ENCODE measurements around the gene CSF3.

CSF3 gene

DNA sequence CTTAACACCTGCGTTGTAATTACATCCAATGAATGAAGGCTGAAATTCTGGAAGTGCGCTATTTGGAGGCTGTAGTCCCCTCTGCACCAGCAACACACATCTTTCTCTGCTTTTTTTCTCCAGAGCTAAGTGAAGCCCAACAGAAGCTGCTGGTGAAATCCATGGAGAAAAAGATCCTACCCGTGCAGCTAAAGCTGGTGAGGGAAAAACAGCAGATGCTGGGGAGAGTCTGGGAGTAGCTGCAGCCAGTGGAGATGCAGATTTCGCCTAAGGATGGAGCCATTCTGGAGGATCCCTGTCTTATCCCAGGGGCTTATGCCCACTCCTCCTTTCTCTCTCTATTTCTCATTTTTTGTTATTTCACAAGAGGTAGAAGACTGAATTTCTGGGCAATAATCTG is 39.4 kb upstream of the CSF3 start:
- Histone ChIP-seq H3K36me3 (ENCODE audit: control insufficient read depth in 5 of 5, insufficient read depth in 5 of 5, low read length in 5 of 5) (no peaks in the 10 kb centered on the region), H3K4me3 (ENCODE audit: low read depth in 1 of 5, low read length in 5 of 5) (no peak overlapping the region), H3K9me3 (ENCODE audit: control insufficient read depth in 5 of 5, low read length in 5 of 5) (no peaks in the 10 kb centered on the region), H3K27ac (ENCODE audit: low read depth, low read length) (no peak overlapping the region), H3K4me1 (ENCODE audit: control insufficient read depth in 5 of 5, insufficient read depth in 5 of 5, low read length in 5 of 5) (peaks cover 0 to 20% (median 8%) of the 10 kb centered on the region in 5 donors), H3K27me3 (ENCODE audit: control insufficient read depth in 5 of 5, insufficient read depth in 4 of 5, low read length in 5 of 5) (peaks cover 0 to 15% (median 6%) of the 10 kb centered on the region in 5 donors), H3K9ac (ENCODE audit: low read length in 5 of 5) (no peak overlapping the region)

DNA sequence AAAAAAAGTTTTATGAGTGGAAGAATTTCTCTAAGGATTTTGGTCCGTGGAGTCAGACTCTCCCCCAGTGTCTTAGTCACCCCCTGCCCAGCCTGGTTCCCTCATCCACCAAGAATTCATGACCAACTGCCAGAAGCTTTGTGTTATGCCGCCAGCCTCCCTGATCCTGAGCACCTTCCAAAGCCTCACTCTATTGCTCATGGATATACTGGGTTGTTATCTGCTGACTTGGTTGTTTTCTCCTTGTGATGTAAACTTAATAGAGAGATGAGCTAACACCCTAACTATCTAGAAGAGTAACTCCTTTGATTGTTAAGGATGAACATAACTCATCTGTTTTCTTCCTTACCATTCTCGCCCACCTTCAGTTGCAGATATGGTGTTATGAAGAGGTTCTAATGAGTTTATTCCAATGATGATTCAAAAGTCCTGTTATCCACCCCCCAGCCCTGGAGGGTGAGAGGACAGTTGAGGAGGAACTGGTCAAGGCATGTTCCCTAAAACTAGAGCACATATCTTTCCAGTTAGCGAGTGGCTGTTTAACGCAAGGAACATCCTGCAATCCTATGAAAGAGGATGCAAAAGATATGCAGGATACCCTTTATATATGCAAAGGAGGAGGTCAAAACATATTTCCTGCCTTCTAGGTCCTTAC is 36.1 kb upstream of the CSF3 start:
- Histone ChIP-seq H3K9me3 (ENCODE audit: control insufficient read depth in 5 of 5, low read length in 5 of 5) (no peaks in the 10 kb centered on the region), H3K27me3 (ENCODE audit: control insufficient read depth in 5 of 5, insufficient read depth in 4 of 5, low read length in 5 of 5) (peaks cover 0 to 7% (median 4%) of the 10 kb centered on the region in 5 donors), H3K27ac (ENCODE audit: low read depth, low read length) (no peak overlapping the region), H3K4me1 (ENCODE audit: control insufficient read depth in 5 of 5, insufficient read depth in 5 of 5, low read length in 5 of 5) (peaks cover 3 to 35% (median 26%) of the 10 kb centered on the region in 5 donors), H3K4me3 (ENCODE audit: low read depth in 1 of 5, low read length in 5 of 5) (peak overlapping the region in 2 of 5 donors; percentile 87), H3K36me3 (ENCODE audit: control insufficient read depth in 5 of 5, insufficient read depth in 5 of 5, low read length in 5 of 5) (peaks cover 0 to 4% (median 3%) of the 10 kb centered on the region in 5 donors), H3K9ac (ENCODE audit: low read length in 5 of 5) (no peak overlapping the region)

DNA sequence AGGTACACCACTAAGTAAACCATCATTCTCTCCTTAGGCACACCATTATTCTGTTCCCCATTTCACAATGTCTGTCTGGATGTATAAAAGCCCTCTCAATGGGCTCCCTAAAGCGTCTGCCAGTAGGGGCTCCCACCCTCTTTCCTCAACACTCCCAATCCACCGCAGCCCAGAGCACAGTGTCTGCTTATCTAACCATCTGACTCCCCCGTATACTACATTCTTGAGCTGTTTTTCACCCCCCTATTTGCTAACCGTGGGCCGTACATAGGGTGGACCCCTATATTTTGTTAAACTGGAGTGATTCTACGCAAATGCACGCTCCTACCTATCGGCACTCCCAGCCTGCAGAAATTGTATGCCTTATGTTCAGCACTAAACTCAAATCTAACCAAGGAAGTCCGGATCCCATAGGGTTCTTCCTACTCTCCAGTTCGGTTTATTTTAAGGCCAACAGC is 35.3 kb upstream of the CSF3 start:
- Histone ChIP-seq H3K9ac (ENCODE audit: low read length in 5 of 5) (peak overlapping the region; percentile 40 to 77 (median 71)), H3K4me1 (ENCODE audit: control insufficient read depth in 5 of 5, insufficient read depth in 5 of 5, low read length in 5 of 5) (peaks cover 3 to 35% (median 26%) of the 10 kb centered on the region in 5 donors), H3K36me3 (ENCODE audit: control insufficient read depth in 5 of 5, insufficient read depth in 5 of 5, low read length in 5 of 5) (peaks cover 0 to 12% (median 11%) of the 10 kb centered on the region in 5 donors), H3K27ac (ENCODE audit: low read depth, low read length) (peak overlapping the region; percentile 90), H3K4me3 (ENCODE audit: low read depth in 1 of 5, low read length in 5 of 5) (peak overlapping the region; percentile 71 to 98 (median 87)), H3K9me3 (ENCODE audit: control insufficient read depth in 5 of 5, low read length in 5 of 5) (no peaks in the 10 kb centered on the region), H3K27me3 (ENCODE audit: control insufficient read depth in 5 of 5, insufficient read depth in 4 of 5, low read length in 5 of 5) (peaks cover 0 to 4% (median 0%) of the 10 kb centered on the region in 5 donors)

DNA sequence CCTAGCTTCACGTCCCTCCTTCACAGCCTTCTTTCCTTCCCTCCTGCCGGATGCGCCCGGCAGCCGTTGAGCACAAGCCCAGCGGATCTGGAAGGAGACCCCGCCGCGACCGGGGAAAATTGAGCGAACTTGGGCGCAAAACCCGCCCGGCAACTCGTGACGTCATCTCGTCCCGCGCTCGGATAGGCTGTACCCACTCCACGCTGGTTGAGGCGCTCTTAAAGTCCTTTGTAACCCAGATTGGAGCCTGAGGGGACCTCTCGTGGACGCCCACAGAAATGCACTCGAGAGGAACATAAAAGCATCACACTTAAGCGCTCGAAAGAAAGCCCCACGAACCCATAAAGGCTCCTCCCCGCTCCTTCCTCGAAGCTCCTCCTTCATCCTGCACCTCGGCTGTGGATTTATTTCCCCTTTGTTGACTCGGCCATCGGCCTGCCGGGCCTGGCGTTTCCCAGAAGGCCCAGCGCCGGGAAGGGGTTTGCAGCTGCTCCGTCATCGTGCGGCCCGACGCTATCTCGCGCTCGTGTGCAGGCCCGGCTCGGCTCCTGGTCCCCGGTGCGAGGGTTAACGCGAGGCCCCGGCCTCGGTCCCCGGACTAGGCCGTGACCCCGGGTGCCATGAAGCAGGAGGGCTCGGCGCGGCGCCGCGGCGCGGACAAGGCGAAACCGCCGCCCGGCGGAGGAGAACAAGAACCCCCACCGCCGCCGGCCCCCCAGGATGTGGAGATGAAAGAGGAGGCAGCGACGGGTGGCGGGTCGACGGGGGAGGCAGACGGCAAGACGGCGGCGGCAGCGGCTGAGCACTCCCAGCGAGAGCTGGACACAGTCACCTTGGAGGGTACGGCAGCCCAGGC is 34.7 kb upstream of the CSF3 start, which contains the start of gene PSMD3:
Gene PSMD3 (plus strand): TSS at position 457 of the 856 bp plus-strand sequence. CDS start 164 bp downstream, at position 621.
- Histone ChIP-seq H3K9me3 (ENCODE audit: control insufficient read depth in 5 of 5, low read length in 5 of 5) (no peaks in the 10 kb centered on the region), H3K27me3 (ENCODE audit: control insufficient read depth in 5 of 5, insufficient read depth in 4 of 5, low read length in 5 of 5) (peaks cover 0 to 3% (median 0%) of the 10 kb centered on the region in 5 donors), H3K9ac (ENCODE audit: low read length in 5 of 5) (peak within 1 kb of the TSS; percentile 64 to 100 (median 100)), H3K4me3 (ENCODE audit: low read depth in 1 of 5, low read length in 5 of 5) (peak within 1 kb of the TSS; percentile 92 to 98 (median 97)), H3K36me3 (ENCODE audit: control insufficient read depth in 5 of 5, insufficient read depth in 5 of 5, low read length in 5 of 5) (peaks cover 1 to 19% (median 17%) of the 10 kb centered on the region in 5 donors), H3K4me1 (ENCODE audit: control insufficient read depth in 5 of 5, insufficient read depth in 5 of 5, low read length in 5 of 5) (peaks cover 3 to 35% (median 26%) of the 10 kb centered on the region in 5 donors), H3K27ac (ENCODE audit: low read depth, low read length) (peak within 1 kb of the TSS; percentile 90)

DNA sequence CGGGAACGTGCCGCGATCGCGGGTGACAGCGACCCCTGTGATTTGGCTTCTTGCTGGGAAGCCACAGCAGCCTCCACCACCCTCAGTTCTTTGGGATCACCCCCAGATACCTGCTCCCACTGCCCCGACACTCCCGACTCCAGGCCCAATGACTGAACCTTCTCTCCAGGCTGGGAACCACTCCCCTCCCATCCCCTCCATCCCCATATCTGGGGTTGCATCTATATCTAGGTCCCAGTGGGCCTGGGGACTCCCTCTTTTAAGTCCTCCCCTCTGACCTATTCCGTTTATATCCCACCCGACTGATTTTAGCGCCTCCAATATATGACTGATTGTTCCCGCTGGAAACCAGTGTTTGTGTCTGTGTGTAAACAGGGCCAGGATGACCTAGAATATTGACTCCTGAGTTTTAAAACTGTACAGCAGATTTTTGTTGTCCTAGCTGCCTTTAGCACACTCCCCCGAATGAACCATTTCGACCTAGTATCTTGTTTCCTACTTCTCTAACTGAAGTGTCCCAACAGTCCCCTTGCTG is 34.0 kb upstream of the CSF3 start:
- H3K27me3 ChIP-seq (ENCODE audit: control insufficient read depth in 5 of 5, insufficient read depth in 4 of 5, low read length in 5 of 5): peaks cover 0 to 2% (median 0%) of the 10 kb centered on the region in 5 donors
- H3K9ac ChIP-seq (ENCODE audit: low read length in 5 of 5): peak overlapping the region; percentile 57 to 100 (median 100)
- H3K9me3 ChIP-seq (ENCODE audit: control insufficient read depth in 5 of 5, low read length in 5 of 5): no peaks in the 10 kb centered on the region
- peaks cover 5 to 26% (median 24%) of the 10 kb centered on the region in 5 donors for H3K36me3 ChIP-seq (ENCODE audit: control insufficient read depth in 5 of 5, insufficient read depth in 5 of 5, low read length in 5 of 5)
- peaks cover 3 to 35% (median 26%) of the 10 kb centered on the region in 5 donors for H3K4me1 ChIP-seq (ENCODE audit: control insufficient read depth in 5 of 5, insufficient read depth in 5 of 5, low read length in 5 of 5)
- peak overlapping the region; percentile 90 for H3K27ac ChIP-seq (ENCODE audit: low read depth, low read length)
- H3K4me3 ChIP-seq (ENCODE audit: low read depth in 1 of 5, low read length in 5 of 5): peak overlapping the region; percentile 92 to 98 (median 97)

DNA sequence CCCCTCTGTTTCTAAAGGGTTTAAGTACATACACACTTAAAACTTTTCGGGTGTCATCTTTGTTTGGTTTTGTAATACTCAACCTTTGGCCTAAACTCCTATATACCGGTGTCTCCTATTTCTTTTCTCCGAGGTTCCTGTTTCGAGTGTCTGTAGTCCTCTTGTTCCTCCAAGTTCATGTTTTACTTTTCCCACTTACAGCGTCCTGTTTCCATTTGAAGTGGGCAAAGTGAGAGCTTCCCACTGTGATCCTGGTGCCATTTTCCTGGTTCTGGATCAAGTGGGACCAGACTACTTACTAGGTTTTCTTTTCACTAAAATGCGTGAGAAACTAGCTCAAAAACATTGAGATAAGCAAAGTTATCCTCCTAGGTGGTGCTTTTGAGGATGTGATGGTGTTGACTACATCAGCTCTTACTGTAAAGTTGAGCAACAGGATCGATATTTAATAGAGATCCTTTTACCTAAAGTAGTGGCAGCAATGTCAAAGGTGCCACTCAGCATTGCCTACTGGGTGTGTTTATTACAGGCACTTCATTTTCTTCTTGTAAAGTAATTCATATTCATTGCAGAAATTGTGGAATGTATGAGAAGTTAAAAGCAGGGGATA is 33.4 kb upstream of the CSF3 start:
- H3K9me3 ChIP-seq (ENCODE audit: control insufficient read depth in 5 of 5, low read length in 5 of 5): no peaks in the 10 kb centered on the region
- peak overlapping the region; percentile 90 for H3K27ac ChIP-seq (ENCODE audit: low read depth, low read length)
- peaks cover 3 to 35% (median 26%) of the 10 kb centered on the region in 5 donors for H3K4me1 ChIP-seq (ENCODE audit: control insufficient read depth in 5 of 5, insufficient read depth in 5 of 5, low read length in 5 of 5)
- peak overlapping the region; percentile 92 to 98 (median 97) for H3K4me3 ChIP-seq (ENCODE audit: low read depth in 1 of 5, low read length in 5 of 5)
- H3K27me3 ChIP-seq (ENCODE audit: control insufficient read depth in 5 of 5, insufficient read depth in 4 of 5, low read length in 5 of 5): peaks cover 0 to under 1% (median 0%) of the 10 kb centered on the region in 5 donors
- peak overlapping the region; percentile 57 to 100 (median 100) for H3K9ac ChIP-seq (ENCODE audit: low read length in 5 of 5)
- H3K36me3 ChIP-seq (ENCODE audit: control insufficient read depth in 5 of 5, insufficient read depth in 5 of 5, low read length in 5 of 5): peaks cover 5 to 32% (median 30%) of the 10 kb centered on the region in 5 donors

DNA sequence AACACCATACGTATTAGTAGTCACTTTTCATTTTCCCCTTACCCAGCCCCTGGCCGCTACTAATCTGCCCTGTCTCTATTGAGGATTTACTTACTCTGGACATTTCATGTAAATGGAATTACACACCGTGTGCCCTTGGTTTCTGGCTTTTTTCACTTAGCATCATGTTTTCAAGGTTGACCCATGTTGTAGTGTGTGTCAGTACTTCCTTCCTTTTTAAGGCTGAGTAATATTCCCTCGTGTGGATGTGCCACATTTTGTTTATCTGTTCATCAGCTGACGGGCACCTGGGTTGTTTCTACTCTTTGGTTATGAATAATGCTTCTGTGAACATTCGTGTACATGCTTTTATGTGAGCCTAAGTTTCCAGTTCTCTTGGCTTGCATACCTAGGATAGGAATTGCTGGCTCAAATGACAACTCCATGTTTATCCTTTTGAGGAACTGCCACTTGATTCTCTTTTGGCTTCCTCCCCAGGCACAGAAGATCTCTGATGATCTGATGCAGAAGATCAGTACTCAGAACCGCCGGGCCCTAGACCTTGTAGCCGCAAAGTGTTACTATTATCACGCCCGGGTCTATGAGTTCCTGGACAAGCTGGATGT is 26.9 kb upstream of the CSF3 start:
- no peak overlapping the region for H3K9ac ChIP-seq (ENCODE audit: low read length in 5 of 5)
- H3K9me3 ChIP-seq (ENCODE audit: control insufficient read depth in 5 of 5, low read length in 5 of 5): no peaks in the 10 kb centered on the region
- no peaks in the 10 kb centered on the region for H3K4me1 ChIP-seq (ENCODE audit: control insufficient read depth in 5 of 5, insufficient read depth in 5 of 5, low read length in 5 of 5)
- no peaks in the 10 kb centered on the region for H3K27me3 ChIP-seq (ENCODE audit: control insufficient read depth in 5 of 5, insufficient read depth in 4 of 5, low read length in 5 of 5)
- no peak overlapping the region for H3K27ac ChIP-seq (ENCODE audit: low read depth, low read length)
- H3K36me3 ChIP-seq (ENCODE audit: control insufficient read depth in 5 of 5, insufficient read depth in 5 of 5, low read length in 5 of 5): peaks cover 17 to 95% (median 93%) of the 10 kb centered on the region in 5 donors
- H3K4me3 ChIP-seq (ENCODE audit: low read depth in 1 of 5, low read length in 5 of 5): no peak overlapping the region

DNA sequence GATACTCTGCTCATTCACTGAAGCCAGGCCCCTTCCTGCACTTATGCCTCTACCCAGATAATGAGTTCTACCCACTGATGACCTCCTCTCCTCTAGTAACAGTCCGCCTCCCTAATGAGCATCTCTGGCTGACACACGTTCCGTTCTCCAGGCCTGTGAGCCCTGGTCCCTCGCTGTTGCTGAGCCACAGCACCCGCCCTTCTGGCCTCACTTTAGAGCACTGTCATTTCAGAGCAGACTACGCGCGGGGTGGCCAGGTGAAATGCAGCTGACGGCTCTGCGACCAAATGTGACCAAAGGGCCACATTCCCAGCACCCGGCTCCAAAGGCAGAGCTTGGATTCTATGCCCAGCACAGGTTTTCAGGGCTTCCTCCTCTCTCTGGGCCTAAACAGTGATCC is 20.8 kb upstream of the CSF3 start:
- H3K4me1 ChIP-seq (ENCODE audit: control insufficient read depth in 5 of 5, insufficient read depth in 5 of 5, low read length in 5 of 5): peaks cover 0 to 15% (median 13%) of the 10 kb centered on the region in 5 donors
- no peak overlapping the region for H3K4me3 ChIP-seq (ENCODE audit: low read depth in 1 of 5, low read length in 5 of 5)
- H3K9me3 ChIP-seq (ENCODE audit: control insufficient read depth in 5 of 5, low read length in 5 of 5): no peaks in the 10 kb centered on the region
- no peak overlapping the region for H3K9ac ChIP-seq (ENCODE audit: low read length in 5 of 5)
- H3K36me3 ChIP-seq (ENCODE audit: control insufficient read depth in 5 of 5, insufficient read depth in 5 of 5, low read length in 5 of 5): peaks cover 4 to 88% (median 84%) of the 10 kb centered on the region in 5 donors
- no peak overlapping the region for H3K27ac ChIP-seq (ENCODE audit: low read depth, low read length)
- H3K27me3 ChIP-seq (ENCODE audit: control insufficient read depth in 5 of 5, insufficient read depth in 4 of 5, low read length in 5 of 5): no peaks in the 10 kb centered on the region

DNA sequence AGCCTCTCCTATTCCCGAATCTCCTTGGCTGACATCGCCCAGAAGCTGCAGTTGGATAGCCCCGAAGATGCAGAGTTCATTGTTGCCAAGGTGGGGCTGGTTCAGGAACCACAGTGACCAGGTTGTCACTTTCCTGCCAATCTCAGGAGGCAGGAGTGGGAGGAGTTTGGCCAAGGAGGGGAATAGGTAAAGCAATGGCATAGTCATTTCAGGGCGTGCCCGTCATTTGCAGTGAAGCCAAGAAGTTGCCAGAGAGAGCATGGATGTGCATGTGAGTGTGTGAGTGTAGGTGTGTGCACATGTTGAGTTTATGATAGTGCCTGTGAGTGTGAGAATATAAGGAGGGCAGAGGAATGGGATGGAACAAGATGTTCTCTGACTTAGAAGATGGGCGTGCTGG is 19.8 kb upstream of the CSF3 start:
- Histone ChIP-seq H3K4me3 (ENCODE audit: low read depth in 1 of 5, low read length in 5 of 5) (no peak overlapping the region), H3K4me1 (ENCODE audit: control insufficient read depth in 5 of 5, insufficient read depth in 5 of 5, low read length in 5 of 5) (peaks cover 0 to 15% (median 13%) of the 10 kb centered on the region in 5 donors), H3K9ac (ENCODE audit: low read length in 5 of 5) (no peak overlapping the region), H3K27ac (ENCODE audit: low read depth, low read length) (no peak overlapping the region), H3K36me3 (ENCODE audit: control insufficient read depth in 5 of 5, insufficient read depth in 5 of 5, low read length in 5 of 5) (peaks cover 4 to 78% (median 74%) of the 10 kb centered on the region in 5 donors), H3K27me3 (ENCODE audit: control insufficient read depth in 5 of 5, insufficient read depth in 4 of 5, low read length in 5 of 5) (no peaks in the 10 kb centered on the region), H3K9me3 (ENCODE audit: control insufficient read depth in 5 of 5, low read length in 5 of 5) (no peaks in the 10 kb centered on the region)

Measured in subcutaneous abdominal adipose tissue (tissue), 5 donors.